GM23338 (cell line): Measurements from ENCODE around the gene GABRB3. TPM values are rescaled to one million over a fixed set of nuclear protein-coding genes. Genes with fewer than 3 reads are reported as not detected.

ENCODE experiments used
- ATAC-seq: fragments of 200-7000 bp; cut with Tn5 transposase; 3 replicates; pipeline ENCODE4 v1.9.1; 2020
- DNase-seq: peaks from one replicate; pipeline ENCODE4 v3.0.0-alpha.2; 2015; ENCODE audit warnings: low spot score
- H2AFZ ChIP-seq: fragments of 200-600 bp; sonication (generic); 2 replicates; pipeline ENCODE4 v1.8.0; 2016; ENCODE audit warnings: antibody characterized with exemption, mild to moderate bottlenecking, moderate library complexity
- H3F3A ChIP-seq: fragments of 200-600 bp; sonication (generic); replicated peaks from 2 replicates; pipeline ENCODE4 v1.8.0; 2017; ENCODE audit warnings: antibody characterized with exemption, mixed run types, low read depth
- H3K27ac ChIP-seq: fragments of 200-600 bp; sonication (generic); 2 replicates; pipeline ENCODE4 v1.6.1; 2016; ENCODE audit warnings: low read depth
- H3K27me3 ChIP-seq: fragments of 200-600 bp; sonication (generic); 2 replicates; pipeline ENCODE4 v1.8.0; 2016; ENCODE audit warnings: mild to moderate bottlenecking, mixed run types, moderate library complexity; ENCODE audit not compliant: insufficient read depth
- H3K36me3 ChIP-seq: fragments of 200-600 bp; sonication (generic); 2 replicates; pipeline ENCODE4 v1.8.0; 2016; ENCODE audit warnings: mild to moderate bottlenecking; ENCODE audit not compliant: insufficient read depth
- H3K4me1 ChIP-seq: fragments of 200-600 bp; sonication (generic); 2 replicates; pipeline ENCODE4 v1.8.0; 2016; ENCODE audit warnings: mild to moderate bottlenecking, moderate library complexity; ENCODE audit not compliant: insufficient read depth
- H3K4me2 ChIP-seq: fragments of 200-600 bp; sonication (generic); 2 replicates; pipeline ENCODE4 v1.7.1; 2017; ENCODE audit warnings: mixed run types
- H3K4me3 ChIP-seq: fragments of 200-600 bp; sonication (generic); 2 replicates; pipeline ENCODE4 v1.6.1; 2016; ENCODE audit warnings: mixed run types
- H3K79me2 ChIP-seq: fragments of 200-600 bp; sonication (generic); replicated peaks from 2 replicates; pipeline ENCODE4 v1.8.0; 2017; ENCODE audit warnings: mild to moderate bottlenecking; ENCODE audit not compliant: insufficient read depth
- H3K9me2 ChIP-seq: fragments of 200-600 bp; sonication (generic); 2 replicates; pipeline ENCODE4 v1.8.0; 2017; ENCODE audit not compliant: insufficient read depth
- H4K20me1 ChIP-seq: fragments of 200-600 bp; sonication (generic); replicated peaks from 2 replicates; pipeline ENCODE4 v1.8.0; 2017; ENCODE audit warnings: mild to moderate bottlenecking; ENCODE audit not compliant: insufficient read depth
- H3K27ac Mint-ChIP-seq: 2 replicates; pipeline ENCODE4 v1.8.0; 2020; ENCODE audit warnings: inconsistent platforms, mild to moderate bottlenecking, moderate library complexity, mixed read lengths
- H3K27me3 Mint-ChIP-seq: 3 replicates; pipeline ENCODE4 v1.8.0; 2022; ENCODE audit warnings: low read depth, mild to moderate bottlenecking, moderate library complexity, mixed read lengths, inconsistent platforms; ENCODE audit not compliant: insufficient read depth, poor library complexity
- H3K36me3 Mint-ChIP-seq: 3 replicates; pipeline ENCODE4 v1.8.0; 2021; ENCODE audit warnings: low read depth, mild to moderate bottlenecking, inconsistent platforms, moderate library complexity, mixed read lengths
- H3K4me1 Mint-ChIP-seq: 3 replicates; pipeline ENCODE4 v1.8.0; 2020; ENCODE audit warnings: mild to moderate bottlenecking, inconsistent platforms, mixed read lengths
- H3K4me3 Mint-ChIP-seq: 3 replicates; pipeline ENCODE4 v1.8.0; 2021; ENCODE audit warnings: moderate library complexity, mild to moderate bottlenecking, inconsistent platforms, mixed read lengths
- H3K9me3 Mint-ChIP-seq: 3 replicates; pipeline ENCODE4 v1.8.0; 2020; ENCODE audit warnings: moderate library complexity, mild to moderate bottlenecking, inconsistent platforms, mixed read lengths
- CREB1 ChIP-seq: fragments of 250-450 bp; sonication (Bioruptor Pico); IDR thresholded peaks from 2 replicates; pipeline ENCODE4 v1.5.0; 2020; ENCODE audit warnings: low read depth, mild to moderate bottlenecking, moderate library complexity
- EZH2 ChIP-seq: fragments of 200-600 bp; sonication (generic); IDR thresholded peaks from one replicate; pipeline ENCODE4 v1.8.0; 2017; ENCODE audit warnings: antibody characterized with exemption, mild to moderate bottlenecking, low read depth; ENCODE audit not compliant: unreplicated experiment
- EZH2phosphoT487 ChIP-seq: fragments of 200-600 bp; sonication (generic); IDR thresholded peaks from one replicate; pipeline ENCODE4 v1.8.1; 2018; ENCODE audit warnings: antibody characterized with exemption; ENCODE audit not compliant: unreplicated experiment
- JUNB ChIP-seq: IDR thresholded peaks from one replicate; pipeline ENCODE4 v1.6.1; 2016; ENCODE audit warnings: antibody characterized with exemption; ENCODE audit not compliant: unreplicated experiment
- NANOG ChIP-seq: IDR thresholded peaks from 2 replicates; pipeline ENCODE4 v1.6.1; 2016; ENCODE audit warnings: antibody characterized with exemption, borderline replicate concordance
- POLR2AphosphoS5 ChIP-seq: IDR thresholded peaks from 2 replicates; pipeline ENCODE4 v1.6.1; 2016; ENCODE audit warnings: antibody characterized with exemption, low read depth
- STAT1 ChIP-seq: IDR thresholded peaks from one replicate; pipeline ENCODE4 v1.6.1; 2016; ENCODE audit warnings: antibody characterized with exemption; ENCODE audit not compliant: unreplicated experiment
- ZNF114 ChIP-seq: fragments of 250-450 bp; sonication (Bioruptor Pico); IDR thresholded peaks from 2 replicates; pipeline ENCODE4 v1.5.0; 2020; ENCODE audit warnings: mild to moderate bottlenecking, moderate library complexity
- ZNF331 ChIP-seq: fragments of 250-450 bp; sonication (Bioruptor Pico); IDR thresholded peaks from 2 replicates; pipeline ENCODE4 v1.5.0; 2020; ENCODE audit warnings: low read depth, mild to moderate bottlenecking, moderate library complexity
- long read RNA-seq: library from polyadenylated mRNA; unstranded; transcript quantifications from one replicate; pipeline ENCODE4 v2.0.0, GENCODE V29; 2020; ENCODE audit not compliant: unreplicated experiment
- polyA plus RNA-seq: library from polyadenylated mRNA; unstranded; fragments of >200 nt; fragmentation: Nextera tagmentation; extraction: Ambion mirVana; gene quantifications from 2 replicates; pipeline ENCODE4 v1.2.1, GENCODE V29; 2016
- total RNA-seq: library from RNA; depleted of rRNA; stranded (reverse); fragments of >200 nt; shearing (Covaris generic); gene quantifications from 2 replicates; pipeline ENCODE4 v1.2.3, GENCODE V29; 2014; rRNA removed
- TF ChIP-seq, protein P1 (sequence below): IDR thresholded peaks from one replicate; pipeline ENCODE4 v1.6.1; 2018; ENCODE audit warnings: antibody characterized with exemption; ENCODE audit not compliant: unreplicated experiment
- TF ChIP-seq, protein P2 (sequence below), 2 experiments: fragments of 200-600 bp in 1 of 2; sonication (generic) in 1 of 2; conservative IDR thresholded peaks; 2 replicates each; pipeline versions ENCODE4 v1.5.1 to v1.6.1; 2016 to 2017; ENCODE audit warnings: antibody characterized with exemption in 2 of 2, low read depth in 2 of 2, mild to moderate bottlenecking in 2 of 2, moderate library complexity in 1 of 2
- TF ChIP-seq, protein P3 (sequence below): fragments of 250-450 bp; sonication (Bioruptor Pico); IDR thresholded peaks from 2 replicates; pipeline ENCODE4 v1.5.0; 2020; ENCODE audit warnings: mild to moderate bottlenecking, moderate library complexity
- TF ChIP-seq, protein P4 (sequence below): IDR thresholded peaks from 2 replicates; pipeline ENCODE4 v1.6.1; 2016; ENCODE audit warnings: antibody characterized with exemption

The GABRB3 gene
- total RNA-seq: 119 and 131 TPM in 2 replicates
- polyA plus RNA-seq: 46.8 and 56.5 TPM in 2 replicates
- long read RNA-seq, full-length matches to known transcripts: 17 of 23 reads
- long read RNA-seq, partial matches to known transcripts: 2 of 23 reads
- long read RNA-seq, other reads (novel, unspliced or antisense): 4 of 23 reads

DNA sequence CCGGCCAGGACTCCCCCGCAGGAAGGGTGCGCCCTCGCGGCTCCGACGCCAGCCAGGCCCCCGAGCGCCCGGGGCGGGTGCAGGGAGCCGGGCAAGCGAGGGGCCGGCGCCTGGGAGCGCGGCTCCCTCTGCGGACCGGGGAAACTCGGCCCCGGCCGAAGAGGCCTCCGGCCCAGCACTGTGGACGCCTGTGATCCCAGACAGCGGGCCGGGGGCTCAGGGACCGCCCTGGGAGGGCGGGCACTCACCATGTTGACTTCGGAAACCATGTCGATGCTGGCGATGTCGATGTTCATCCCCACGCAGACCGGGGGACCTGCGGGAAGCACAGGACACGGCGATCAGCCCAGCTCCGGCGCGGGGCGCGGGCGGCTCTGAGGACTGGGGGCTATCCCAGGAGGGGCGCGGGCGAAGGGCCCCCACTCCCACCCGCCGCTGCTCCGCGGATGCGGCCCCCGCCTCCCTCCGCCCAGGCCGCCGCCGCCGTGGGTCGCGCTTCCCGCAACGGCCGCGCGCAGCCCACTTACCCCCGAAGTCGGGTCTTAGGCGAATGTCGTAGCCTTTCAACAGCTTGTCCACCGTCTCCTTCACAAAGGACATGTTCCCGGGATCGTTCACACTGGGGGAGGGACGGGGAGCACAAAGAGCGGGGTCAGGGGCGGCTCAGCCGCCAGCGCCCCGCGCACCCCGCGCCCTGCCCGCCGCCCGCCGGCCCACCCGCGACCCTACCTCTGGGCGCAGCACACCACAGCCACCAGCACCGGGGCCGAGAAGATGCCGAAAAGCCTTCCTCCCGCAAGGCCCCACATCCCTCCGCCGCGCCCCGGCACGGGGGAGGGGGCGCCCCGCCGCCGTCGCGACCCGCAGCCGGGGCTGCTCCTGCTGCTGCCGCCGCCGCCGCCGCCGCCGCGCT lies at the start of gene GABRB3:
Gene GABRB3, minus strand, starts transcription at position 913 of the 913 bp plus-strand sequence.
- H4K20me1 ChIP-seq: no peaks in the 10 kb centered on the region
- no peak within 1 kb of the TSS for H2AFZ ChIP-seq
- peak within 1 kb of the TSS; percentile 88 for H3K27ac Mint-ChIP-seq
- H3K27ac ChIP-seq: no peak within 1 kb of the TSS
- H3K4me3 Mint-ChIP-seq: peak within 1 kb of the TSS; percentile 87
- H3F3A ChIP-seq: no peaks in the 10 kb centered on the region
- DNase-seq (peak; percentile 41), ATAC-seq (peak; percentile 14)
- 0 out of 2 replicates have a peak, but pooled peaks cover 2% of the 10 kb centered on the region for H3K36me3 ChIP-seq
- H3K4me2 ChIP-seq: peak within 1 kb of the TSS; percentile 90
- H3K9me3 Mint-ChIP-seq: no peaks in the 10 kb centered on the region; the same call in 2 of the 3 replicates
- H3K4me1 ChIP-seq: peaks cover 66% of the 10 kb centered on the region
- H3K27me3 Mint-ChIP-seq: peaks cover 14% of the 10 kb centered on the region
- no peaks in the 10 kb centered on the region for H3K9me2 ChIP-seq
- peaks cover 67% of the 10 kb centered on the region for H3K4me1 Mint-ChIP-seq
- H3K36me3 Mint-ChIP-seq: peaks cover 30% of the 10 kb centered on the region
- TF ChIP-seq NANOG (no peak), POLR2AphosphoS5 (no peak), CREB1 (CRISPR knock-in tag) (no peak), ZNF114 (CRISPR knock-in tag) (no peak), ZNF331 (no peak), STAT1 (no peak), JUNB (no peak), EZH2phosphoT487 (no peak), EZH2 (no peak)
- TF ChIP-seq, protein P1, sequence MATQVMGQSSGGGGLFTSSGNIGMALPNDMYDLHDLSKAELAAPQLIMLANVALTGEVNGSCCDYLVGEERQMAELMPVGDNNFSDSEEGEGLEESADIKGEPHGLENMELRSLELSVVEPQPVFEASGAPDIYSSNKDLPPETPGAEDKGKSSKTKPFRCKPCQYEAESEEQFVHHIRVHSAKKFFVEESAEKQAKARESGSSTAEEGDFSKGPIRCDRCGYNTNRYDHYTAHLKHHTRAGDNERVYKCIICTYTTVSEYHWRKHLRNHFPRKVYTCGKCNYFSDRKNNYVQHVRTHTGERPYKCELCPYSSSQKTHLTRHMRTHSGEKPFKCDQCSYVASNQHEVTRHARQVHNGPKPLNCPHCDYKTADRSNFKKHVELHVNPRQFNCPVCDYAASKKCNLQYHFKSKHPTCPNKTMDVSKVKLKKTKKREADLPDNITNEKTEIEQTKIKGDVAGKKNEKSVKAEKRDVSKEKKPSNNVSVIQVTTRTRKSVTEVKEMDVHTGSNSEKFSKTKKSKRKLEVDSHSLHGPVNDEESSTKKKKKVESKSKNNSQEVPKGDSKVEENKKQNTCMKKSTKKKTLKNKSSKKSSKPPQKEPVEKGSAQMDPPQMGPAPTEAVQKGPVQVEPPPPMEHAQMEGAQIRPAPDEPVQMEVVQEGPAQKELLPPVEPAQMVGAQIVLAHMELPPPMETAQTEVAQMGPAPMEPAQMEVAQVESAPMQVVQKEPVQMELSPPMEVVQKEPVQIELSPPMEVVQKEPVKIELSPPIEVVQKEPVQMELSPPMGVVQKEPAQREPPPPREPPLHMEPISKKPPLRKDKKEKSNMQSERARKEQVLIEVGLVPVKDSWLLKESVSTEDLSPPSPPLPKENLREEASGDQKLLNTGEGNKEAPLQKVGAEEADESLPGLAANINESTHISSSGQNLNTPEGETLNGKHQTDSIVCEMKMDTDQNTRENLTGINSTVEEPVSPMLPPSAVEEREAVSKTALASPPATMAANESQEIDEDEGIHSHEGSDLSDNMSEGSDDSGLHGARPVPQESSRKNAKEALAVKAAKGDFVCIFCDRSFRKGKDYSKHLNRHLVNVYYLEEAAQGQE: no peak
- TF ChIP-seq, protein P2, sequence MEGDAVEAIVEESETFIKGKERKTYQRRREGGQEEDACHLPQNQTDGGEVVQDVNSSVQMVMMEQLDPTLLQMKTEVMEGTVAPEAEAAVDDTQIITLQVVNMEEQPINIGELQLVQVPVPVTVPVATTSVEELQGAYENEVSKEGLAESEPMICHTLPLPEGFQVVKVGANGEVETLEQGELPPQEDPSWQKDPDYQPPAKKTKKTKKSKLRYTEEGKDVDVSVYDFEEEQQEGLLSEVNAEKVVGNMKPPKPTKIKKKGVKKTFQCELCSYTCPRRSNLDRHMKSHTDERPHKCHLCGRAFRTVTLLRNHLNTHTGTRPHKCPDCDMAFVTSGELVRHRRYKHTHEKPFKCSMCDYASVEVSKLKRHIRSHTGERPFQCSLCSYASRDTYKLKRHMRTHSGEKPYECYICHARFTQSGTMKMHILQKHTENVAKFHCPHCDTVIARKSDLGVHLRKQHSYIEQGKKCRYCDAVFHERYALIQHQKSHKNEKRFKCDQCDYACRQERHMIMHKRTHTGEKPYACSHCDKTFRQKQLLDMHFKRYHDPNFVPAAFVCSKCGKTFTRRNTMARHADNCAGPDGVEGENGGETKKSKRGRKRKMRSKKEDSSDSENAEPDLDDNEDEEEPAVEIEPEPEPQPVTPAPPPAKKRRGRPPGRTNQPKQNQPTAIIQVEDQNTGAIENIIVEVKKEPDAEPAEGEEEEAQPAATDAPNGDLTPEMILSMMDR (conservative IDR thresholded peaks at IDR 0.05; ENCODE audit: low read depth in 2 of 2): no peak
- TF ChIP-seq, protein P3, sequence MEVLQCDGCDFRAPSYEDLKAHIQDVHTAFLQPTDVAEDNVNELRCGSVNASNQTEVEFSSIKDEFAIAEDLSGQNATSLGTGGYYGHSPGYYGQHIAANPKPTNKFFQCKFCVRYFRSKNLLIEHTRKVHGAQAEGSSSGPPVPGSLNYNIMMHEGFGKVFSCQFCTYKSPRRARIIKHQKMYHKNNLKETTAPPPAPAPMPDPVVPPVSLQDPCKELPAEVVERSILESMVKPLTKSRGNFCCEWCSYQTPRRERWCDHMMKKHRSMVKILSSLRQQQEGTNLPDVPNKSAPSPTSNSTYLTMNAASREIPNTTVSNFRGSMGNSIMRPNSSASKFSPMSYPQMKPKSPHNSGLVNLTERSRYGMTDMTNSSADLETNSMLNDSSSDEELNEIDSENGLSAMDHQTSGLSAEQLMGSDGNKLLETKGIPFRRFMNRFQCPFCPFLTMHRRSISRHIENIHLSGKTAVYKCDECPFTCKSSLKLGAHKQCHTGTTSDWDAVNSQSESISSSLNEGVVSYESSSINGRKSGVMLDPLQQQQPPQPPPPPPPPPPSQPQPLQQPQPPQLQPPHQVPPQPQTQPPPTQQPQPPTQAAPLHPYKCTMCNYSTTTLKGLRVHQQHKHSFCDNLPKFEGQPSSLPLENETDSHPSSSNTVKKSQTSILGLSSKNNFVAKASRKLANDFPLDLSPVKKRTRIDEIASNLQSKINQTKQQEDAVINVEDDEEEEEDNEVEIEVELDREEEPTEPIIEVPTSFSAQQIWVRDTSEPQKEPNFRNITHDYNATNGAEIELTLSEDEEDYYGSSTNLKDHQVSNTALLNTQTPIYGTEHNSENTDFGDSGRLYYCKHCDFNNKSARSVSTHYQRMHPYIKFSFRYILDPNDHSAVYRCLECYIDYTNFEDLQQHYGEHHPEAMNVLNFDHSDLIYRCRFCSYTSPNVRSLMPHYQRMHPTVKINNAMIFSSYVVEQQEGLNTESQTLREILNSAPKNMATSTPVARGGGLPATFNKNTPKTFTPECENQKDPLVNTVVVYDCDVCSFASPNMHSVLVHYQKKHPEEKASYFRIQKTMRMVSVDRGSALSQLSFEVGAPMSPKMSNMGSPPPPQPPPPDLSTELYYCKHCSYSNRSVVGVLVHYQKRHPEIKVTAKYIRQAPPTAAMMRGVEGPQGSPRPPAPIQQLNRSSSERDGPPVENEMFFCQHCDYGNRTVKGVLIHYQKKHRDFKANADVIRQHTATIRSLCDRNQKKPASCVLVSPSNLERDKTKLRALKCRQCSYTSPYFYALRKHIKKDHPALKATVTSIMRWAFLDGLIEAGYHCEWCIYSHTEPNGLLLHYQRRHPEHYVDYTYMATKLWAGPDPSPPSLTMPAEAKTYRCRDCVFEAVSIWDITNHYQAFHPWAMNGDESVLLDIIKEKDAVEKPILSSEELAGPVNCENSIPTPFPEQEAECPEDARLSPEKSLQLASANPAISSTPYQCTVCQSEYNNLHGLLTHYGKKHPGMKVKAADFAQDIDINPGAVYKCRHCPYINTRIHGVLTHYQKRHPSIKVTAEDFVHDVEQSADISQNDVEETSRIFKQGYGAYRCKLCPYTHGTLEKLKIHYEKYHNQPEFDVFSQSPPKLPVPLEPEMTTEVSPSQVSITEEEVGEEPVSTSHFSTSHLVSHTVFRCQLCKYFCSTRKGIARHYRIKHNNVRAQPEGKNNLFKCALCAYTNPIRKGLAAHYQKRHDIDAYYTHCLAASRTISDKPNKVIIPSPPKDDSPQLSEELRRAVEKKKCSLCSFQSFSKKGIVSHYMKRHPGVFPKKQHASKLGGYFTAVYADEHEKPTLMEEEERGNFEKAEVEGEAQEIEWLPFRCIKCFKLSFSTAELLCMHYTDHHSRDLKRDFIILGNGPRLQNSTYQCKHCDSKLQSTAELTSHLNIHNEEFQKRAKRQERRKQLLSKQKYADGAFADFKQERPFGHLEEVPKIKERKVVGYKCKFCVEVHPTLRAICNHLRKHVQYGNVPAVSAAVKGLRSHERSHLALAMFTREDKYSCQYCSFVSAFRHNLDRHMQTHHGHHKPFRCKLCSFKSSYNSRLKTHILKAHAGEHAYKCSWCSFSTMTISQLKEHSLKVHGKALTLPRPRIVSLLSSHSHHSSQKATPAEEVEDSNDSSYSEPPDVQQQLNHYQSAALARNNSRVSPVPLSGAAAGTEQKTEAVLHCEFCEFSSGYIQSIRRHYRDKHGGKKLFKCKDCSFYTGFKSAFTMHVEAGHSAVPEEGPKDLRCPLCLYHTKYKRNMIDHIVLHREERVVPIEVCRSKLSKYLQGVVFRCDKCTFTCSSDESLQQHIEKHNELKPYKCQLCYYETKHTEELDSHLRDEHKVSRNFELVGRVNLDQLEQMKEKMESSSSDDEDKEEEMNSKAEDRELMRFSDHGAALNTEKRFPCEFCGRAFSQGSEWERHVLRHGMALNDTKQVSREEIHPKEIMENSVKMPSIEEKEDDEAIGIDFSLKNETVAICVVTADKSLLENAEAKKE (CRISPR knock-in tag): no peak
- TF ChIP-seq, protein P4, sequence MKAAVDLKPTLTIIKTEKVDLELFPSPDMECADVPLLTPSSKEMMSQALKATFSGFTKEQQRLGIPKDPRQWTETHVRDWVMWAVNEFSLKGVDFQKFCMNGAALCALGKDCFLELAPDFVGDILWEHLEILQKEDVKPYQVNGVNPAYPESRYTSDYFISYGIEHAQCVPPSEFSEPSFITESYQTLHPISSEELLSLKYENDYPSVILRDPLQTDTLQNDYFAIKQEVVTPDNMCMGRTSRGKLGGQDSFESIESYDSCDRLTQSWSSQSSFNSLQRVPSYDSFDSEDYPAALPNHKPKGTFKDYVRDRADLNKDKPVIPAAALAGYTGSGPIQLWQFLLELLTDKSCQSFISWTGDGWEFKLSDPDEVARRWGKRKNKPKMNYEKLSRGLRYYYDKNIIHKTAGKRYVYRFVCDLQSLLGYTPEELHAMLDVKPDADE: no peak
- no peaks in the 10 kb centered on the region for H3K27me3 ChIP-seq
- peak within 1 kb of the TSS; percentile 74 for H3K4me3 ChIP-seq
- peaks cover 57% of the 10 kb centered on the region for H3K79me2 ChIP-seq
